HepG2 (cell line): Measurements from ENCODE around the gene ZNF747. TPM values are rescaled to one million over a fixed set of nuclear protein-coding genes. Genes with fewer than 3 reads are reported as not detected.

ENCODE experiments used
- HBP1 ChIP-seq: IDR thresholded peaks from 2 replicates; pipeline ENCODE4 v1.6.1; 2016; ENCODE audit warnings: low read depth, control low read depth
- NCOA5 ChIP-seq: sonication (generic); formaldehyde crosslinking; IDR thresholded peaks from 2 replicates; pipeline ENCODE4 v1.4.0; 2020; ENCODE audit warnings: missing genetic modification reagents
- NR3C1 ChIP-seq: sonication (generic); formaldehyde crosslinking; IDR thresholded peaks from 2 replicates; pipeline ENCODE4 v1.4.0; 2020; ENCODE audit warnings: missing genetic modification reagents
- PCBP1 ChIP-seq: fragments of 200-400 bp; formaldehyde crosslinking; IDR thresholded peaks from 2 replicates; pipeline ENCODE4 v1.6.1; 2017; ENCODE audit warnings: mild to moderate bottlenecking, low read depth, low read length, borderline replicate concordance
- PHB2 ChIP-seq: fragments of 450-650 bp; IDR thresholded peaks from 2 replicates; pipeline ENCODE4 v1.6.1; 2018; ENCODE audit not compliant: partially characterized antibody
- PRPF4 ChIP-seq: fragments of 200-400 bp; formaldehyde crosslinking; IDR thresholded peaks from 2 replicates; pipeline ENCODE4 v1.6.1; 2016; ENCODE audit warnings: low read length, low read depth; ENCODE audit not compliant: poor library complexity, severe bottlenecking
- PTBP1 ChIP-seq: fragments of 200-400 bp; formaldehyde crosslinking; IDR thresholded peaks from 2 replicates; pipeline ENCODE4 v1.6.1; 2018; ENCODE audit warnings: low read length, low read depth; ENCODE audit not compliant: poor library complexity, severe bottlenecking
- SMAD9 ChIP-seq: sonication (generic); formaldehyde crosslinking; IDR thresholded peaks from 2 replicates; pipeline ENCODE4 v1.5.1; 2020; ENCODE audit warnings: mild to moderate bottlenecking, missing genetic modification reagents
- SNAPC5 ChIP-seq: sonication (generic); formaldehyde crosslinking; IDR thresholded peaks from 2 replicates; pipeline ENCODE4 v1.8.1; 2023; ENCODE audit warnings: mild to moderate bottlenecking, missing genetic modification reagents, borderline replicate concordance
- TEAD2 ChIP-seq: sonication (generic); formaldehyde crosslinking; IDR thresholded peaks from 2 replicates; pipeline ENCODE4 v1.9.0; 2021; ENCODE audit warnings: missing genetic modification reagents
- ZFP1 ChIP-seq: IDR thresholded peaks from 2 replicates; pipeline ENCODE4 v1.6.1; 2016
- ZFP82 ChIP-seq: sonication (generic); formaldehyde crosslinking; IDR thresholded peaks from 2 replicates; pipeline ENCODE4 v1.5.1; 2020; ENCODE audit warnings: mild to moderate bottlenecking, missing genetic modification reagents, borderline replicate concordance
- ZFYVE20 ChIP-seq: sonication (generic); formaldehyde crosslinking; IDR thresholded peaks from 2 replicates; pipeline ENCODE4 v1.8.0; 2023; ENCODE audit warnings: low read depth, mild to moderate bottlenecking, moderate library complexity, missing genetic modification reagents, borderline replicate concordance
- ZNF10 ChIP-seq: sonication (generic); formaldehyde crosslinking; IDR thresholded peaks from 2 replicates; pipeline ENCODE4 v1.4.0; 2020; ENCODE audit warnings: mild to moderate bottlenecking, low read depth, missing genetic modification reagents, borderline replicate concordance
- ZNF451 ChIP-seq: sonication (generic); formaldehyde crosslinking; IDR thresholded peaks from 2 replicates; pipeline ENCODE4 v1.5.0; 2020; ENCODE audit warnings: mild to moderate bottlenecking, missing genetic modification reagents
- ZNF547 ChIP-seq: sonication (generic); formaldehyde crosslinking; IDR thresholded peaks from 2 replicates; pipeline ENCODE4 v1.5.1; 2020; ENCODE audit warnings: mild to moderate bottlenecking, missing genetic modification reagents
- ZNF781 ChIP-seq: sonication (generic); formaldehyde crosslinking; IDR thresholded peaks from 2 replicates; pipeline ENCODE4 v1.5.1; 2020; ENCODE audit warnings: borderline replicate concordance, mild to moderate bottlenecking, missing genetic modification reagents; ENCODE audit errors: not compliant biosample characterization
- ZNF839 ChIP-seq: sonication (generic); formaldehyde crosslinking; IDR thresholded peaks from 2 replicates; pipeline ENCODE4 v1.4.0; 2020; ENCODE audit warnings: missing genetic modification reagents, mild to moderate bottlenecking, borderline replicate concordance
- ZNF850 ChIP-seq: sonication (generic); formaldehyde crosslinking; conservative IDR thresholded peaks from 2 replicates; pipeline ENCODE4 v1.9.0; 2021; ENCODE audit warnings: mild to moderate bottlenecking, missing genetic modification reagents
- polyA plus RNA-seq, 8 experiments: library from polyadenylated mRNA; depleted of rRNA in 3 of 8; stranded (reverse) in 7 of 8; unstranded in 1 of 8; fragments of >200 nt; fragmentation: Illumina TruSeq in 4 of 8; extraction: Trizol in 4 of 8; gene quantifications; 2 replicates each; pipeline versions ENCODE4 v1.2.1 to v1.2.3, GENCODE V29; 2011 to 2016; ENCODE audit warnings: low read depth in 4 of 8, missing spikeins in 1 of 8, mixed read lengths in 1 of 8; ENCODE audit not compliant: insufficient read depth in 1 of 8
- total RNA-seq, 5 experiments: library from RNA; depleted of rRNA; stranded (reverse); fragments of >200 nt; fragmentation: Illumina TruSeq; extraction: Trizol; gene quantifications; 2 replicates each; pipeline ENCODE4 v1.2.3, GENCODE V29; 2016; ENCODE audit warnings: low read depth in 1 of 5
- TF ChIP-seq, protein P1 (sequence below): sonication (generic); formaldehyde crosslinking; IDR thresholded peaks from 2 replicates; pipeline ENCODE4 v1.9.0; 2021; ENCODE audit warnings: missing genetic modification reagents, borderline replicate concordance

Gene ZNF747
- total and polyA plus RNA-seq, 2 of the 13 experiments (the other 11 are each of a cell fraction or from before 2014, with no cell fraction given): 7.2 to 10.2 TPM

DNA sequence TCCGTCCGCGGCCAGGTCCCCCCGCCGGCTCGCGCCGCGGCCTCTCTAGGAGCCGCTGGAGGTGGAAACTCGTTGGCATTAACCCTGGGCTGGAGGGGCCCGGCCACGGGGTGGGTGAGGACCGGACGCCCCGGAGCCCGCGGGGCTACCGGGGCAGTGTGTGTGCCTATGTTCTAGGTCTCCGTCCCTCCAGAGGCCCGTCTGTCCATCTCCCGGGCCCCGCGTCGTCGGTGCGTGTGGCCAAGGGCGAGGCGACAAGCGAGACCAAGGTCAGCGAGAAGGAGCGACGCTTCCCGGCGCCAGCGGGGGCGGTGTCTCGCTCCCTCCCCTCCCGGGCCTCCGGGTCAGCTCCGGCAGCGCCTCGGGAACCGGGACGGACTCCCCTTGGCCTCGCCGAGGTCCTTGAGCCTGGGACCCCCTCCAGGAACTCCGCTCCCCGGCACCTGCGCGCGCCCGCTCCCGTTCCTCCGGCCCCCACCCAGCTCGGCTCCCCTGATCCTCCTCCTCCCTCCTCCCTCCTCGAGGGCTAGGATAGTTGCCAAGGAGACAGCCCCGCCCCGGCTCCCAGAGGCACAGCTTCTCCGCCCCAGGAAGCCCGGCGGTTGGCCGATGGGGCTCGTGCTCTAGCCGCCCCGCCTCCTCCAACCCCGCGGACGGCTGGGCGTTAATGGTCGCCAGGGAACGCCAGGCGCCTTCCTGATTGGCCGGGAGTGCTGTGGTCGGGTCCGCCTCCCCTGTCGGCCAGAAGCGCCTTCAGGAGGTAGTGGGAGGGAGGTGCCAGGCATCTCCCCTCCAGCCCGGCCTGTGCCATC, 7.6 kb downstream of the ZNF747 start (continued):
- TF ChIP-seq ZNF451 (CRISPR knock-in tag) (peak; percentile 73; the same call in 1 of the 2 replicates), PHB2 (no peak), NCOA5 (CRISPR knock-in tag) (no peak), PRPF4 (no peak), SMAD9 (CRISPR knock-in tag) (no peak), ZFP1 (CRISPR knock-in tag) (no peak; the same call in 1 of the 2 replicates), HBP1 (CRISPR knock-in tag) (0 out of 2 replicates have a peak, but pooled peaks have one; percentile 28), ZNF10 (CRISPR knock-in tag) (no peak), ZNF839 (0 out of 2 replicates have a peak, but pooled peaks have one; percentile 70), SNAPC5 (CRISPR knock-in tag) (no peak), TEAD2 (CRISPR knock-in tag) (no peak), ZFP82 (CRISPR knock-in tag) (no peak), PCBP1 (peak; percentile 7; the same call in 1 of the 2 replicates), ZNF850 (0 out of 2 replicates have a peak, but pooled peaks have one; percentile 3), PTBP1 (no peak), NR3C1 (CRISPR knock-in tag) (no peak), ZNF547 (peak; percentile 58; the same call in 1 of the 2 replicates), ZFYVE20 (CRISPR knock-in tag) (no peak; the same call in 1 of the 2 replicates), ZNF781 (CRISPR knock-in tag) (no peak)
- TF ChIP-seq, protein P1, sequence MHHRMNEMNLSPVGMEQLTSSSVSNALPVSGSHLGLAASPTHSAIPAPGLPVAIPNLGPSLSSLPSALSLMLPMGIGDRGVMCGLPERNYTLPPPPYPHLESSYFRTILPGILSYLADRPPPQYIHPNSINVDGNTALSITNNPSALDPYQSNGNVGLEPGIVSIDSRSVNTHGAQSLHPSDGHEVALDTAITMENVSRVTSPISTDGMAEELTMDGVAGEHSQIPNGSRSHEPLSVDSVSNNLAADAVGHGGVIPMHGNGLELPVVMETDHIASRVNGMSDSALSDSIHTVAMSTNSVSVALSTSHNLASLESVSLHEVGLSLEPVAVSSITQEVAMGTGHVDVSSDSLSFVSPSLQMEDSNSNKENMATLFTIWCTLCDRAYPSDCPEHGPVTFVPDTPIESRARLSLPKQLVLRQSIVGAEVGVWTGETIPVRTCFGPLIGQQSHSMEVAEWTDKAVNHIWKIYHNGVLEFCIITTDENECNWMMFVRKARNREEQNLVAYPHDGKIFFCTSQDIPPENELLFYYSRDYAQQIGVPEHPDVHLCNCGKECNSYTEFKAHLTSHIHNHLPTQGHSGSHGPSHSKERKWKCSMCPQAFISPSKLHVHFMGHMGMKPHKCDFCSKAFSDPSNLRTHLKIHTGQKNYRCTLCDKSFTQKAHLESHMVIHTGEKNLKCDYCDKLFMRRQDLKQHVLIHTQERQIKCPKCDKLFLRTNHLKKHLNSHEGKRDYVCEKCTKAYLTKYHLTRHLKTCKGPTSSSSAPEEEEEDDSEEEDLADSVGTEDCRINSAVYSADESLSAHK: no peak
